Amniotic stem cell (primary cell): ENCODE measurements around the gene RENBP.

ENCODE experiments used
- DNase-seq: peaks from one replicate; lab custom pipeline; 2025; lab: John Stamatoyannopoulos, UW

Gene RENBP

GRCh38 chrX:153933748-153934147 is 10.7 kb downstream of the RENBP start:
- DNase-seq: no peak

DNA sequence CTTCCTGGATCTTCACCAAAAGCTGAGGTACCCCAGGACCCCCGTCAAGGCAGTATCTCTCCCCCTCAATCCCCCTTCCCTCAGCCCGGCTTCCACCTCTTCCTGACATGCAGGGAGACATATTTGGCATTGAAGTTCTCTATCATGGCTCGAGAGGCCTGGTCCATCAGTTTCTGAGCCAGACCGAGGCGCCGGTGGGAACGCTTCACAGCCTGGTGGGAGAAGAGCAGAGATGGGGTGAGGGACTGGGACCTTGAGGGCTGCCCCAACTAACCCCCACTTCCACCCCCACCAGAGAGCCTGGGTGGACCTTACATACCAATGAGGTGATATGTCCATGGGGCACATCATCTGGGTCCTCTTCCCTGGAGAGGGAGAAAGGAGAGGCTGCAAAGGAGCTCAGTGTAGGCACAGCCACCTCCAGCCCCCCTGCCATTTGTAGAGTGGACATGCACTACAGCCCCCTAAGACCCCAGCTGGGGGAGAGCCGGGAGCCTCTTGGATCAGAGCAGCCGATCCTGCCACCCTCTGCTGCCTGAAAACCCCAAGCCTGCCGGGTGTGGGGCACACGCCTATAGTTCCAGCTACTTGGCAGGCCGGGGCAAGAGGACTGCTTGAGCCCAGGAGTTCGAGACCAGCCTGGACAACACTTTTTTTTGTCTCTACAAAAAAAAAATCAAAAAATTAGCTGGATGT is 12.1 kb downstream of the RENBP start:
- no peak for DNase-seq

GRCh38 chrX:153931748-153932147 is 12.7 kb downstream of the RENBP start:
- DNase-seq: no peak

- DNase-seq: no peak
Observed at GRCh38 chrX:153931151-153931550, 13.3 kb downstream of the RENBP start.

GRCh38 chrX:153930011-153930910 is 14.2 kb downstream of the RENBP start:
- DNase-seq: no peak

- no peak for DNase-seq
Observed at GRCh38 chrX:153929576-153929975, 14.9 kb downstream of the RENBP start.

GRCh38 chrX:153928846-153929245 is 15.6 kb downstream of the RENBP start:
- no peak for DNase-seq

GRCh38 chrX:153927922-153928760 is 16.3 kb downstream of the RENBP start:
- peak; percentile 91 for DNase-seq

- no peak for DNase-seq
Observed at GRCh38 chrX:153927672-153927921, 16.8 kb downstream of the RENBP start.

DNA sequence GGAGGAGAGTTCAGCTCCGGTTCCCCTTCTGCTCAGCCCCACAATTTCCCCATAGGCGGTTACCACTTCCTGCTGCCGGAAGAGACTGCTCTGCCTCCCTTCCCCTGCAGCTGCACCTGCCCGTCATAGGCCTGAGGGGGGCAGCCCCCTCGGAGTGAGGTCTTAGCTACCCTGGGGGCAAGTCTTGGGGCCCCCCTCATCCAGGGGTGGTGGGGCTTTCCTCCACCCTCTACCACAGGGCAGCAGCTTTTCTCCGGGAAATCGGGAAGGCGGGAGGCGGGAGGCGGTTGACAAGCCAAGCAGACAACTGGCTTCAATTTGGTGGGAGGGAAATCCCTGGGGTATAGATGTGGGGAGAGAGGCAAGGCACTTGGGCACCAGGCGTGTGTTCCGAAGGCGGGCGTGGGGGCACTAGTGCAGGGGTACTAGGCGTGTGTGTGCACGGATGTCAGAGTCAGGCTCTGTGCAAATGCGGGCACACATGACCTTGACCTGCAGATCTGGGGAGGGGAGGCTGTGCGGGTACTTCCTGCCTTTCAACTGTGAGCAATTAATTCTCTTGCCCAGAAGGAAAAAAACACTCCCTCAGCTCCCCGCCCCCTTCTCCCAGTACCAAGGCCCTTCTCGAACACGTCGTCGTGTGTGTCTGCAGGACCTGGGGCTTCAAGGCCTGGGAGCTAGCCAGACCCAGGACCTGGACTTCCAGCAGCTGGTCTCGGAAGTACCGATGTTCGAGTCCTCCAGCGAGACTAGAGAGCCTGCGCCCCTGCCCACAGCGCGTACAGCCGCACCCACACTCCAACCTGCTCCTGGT is 17.4 kb downstream of the RENBP start:
- no peak for DNase-seq

- no peak for DNase-seq
Observed at GRCh38 chrX:153926552-153926857, 17.9 kb downstream of the RENBP start.

- no peak for DNase-seq
Observed at GRCh38 chrX:153925739-153926551, 18.5 kb downstream of the RENBP start, which contains the start of gene ARHGAP4. Gene ARHGAP4 (minus strand): TSS chrX:153926264. CDS start chrX:153926202, 62 bp downstream.

DNA sequence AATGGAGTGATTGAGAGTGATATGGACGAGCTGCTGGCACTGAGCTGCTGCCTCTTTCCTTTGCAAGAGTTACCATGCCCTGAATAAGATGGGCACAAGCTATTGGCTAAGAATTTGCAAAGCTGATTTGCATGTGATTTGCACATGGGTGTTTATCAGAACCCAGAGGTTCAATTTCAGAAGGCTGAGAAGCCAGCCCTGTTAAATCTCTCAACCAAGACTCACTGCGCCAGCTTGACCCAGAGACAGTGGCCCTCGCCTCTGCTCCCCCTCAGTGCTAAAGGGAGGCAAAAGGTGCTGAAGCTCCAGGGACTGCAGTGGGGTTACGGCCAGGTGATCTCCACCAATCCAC is 19.1 kb downstream of the RENBP start:
- no peak for DNase-seq

- no peak for DNase-seq
Observed at GRCh38 chrX:153924149-153924861, 20.1 kb downstream of the RENBP start.

- DNase-seq: peak; percentile 10
Observed at GRCh38 chrX:153922932-153923857, 21.2 kb downstream of the RENBP start.

- no peak for DNase-seq
Observed at GRCh38 chrX:153921511-153922446, 22.7 kb downstream of the RENBP start.

DNA sequence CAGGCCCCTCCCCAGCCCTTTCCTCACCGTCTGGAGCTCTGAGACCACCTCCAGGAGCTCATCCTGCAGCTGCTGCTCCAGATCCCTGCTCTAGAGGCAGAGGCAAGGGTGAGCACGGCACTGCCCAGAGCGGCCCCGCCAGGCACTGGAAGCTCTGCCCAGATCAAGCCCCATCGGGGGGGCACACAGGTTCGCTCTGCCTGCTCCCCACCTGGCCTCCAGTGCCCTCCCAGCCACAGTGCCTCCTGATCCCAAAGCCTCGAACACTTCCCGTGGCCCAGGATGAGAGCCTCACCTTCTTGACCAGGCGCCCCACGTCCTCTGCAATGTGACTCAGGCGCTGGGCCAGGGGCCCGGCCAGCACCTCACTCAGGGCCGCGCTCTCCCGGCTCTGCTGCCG is 23.4 kb downstream of the RENBP start:
- no peak for DNase-seq

- DNase-seq: no peak
Observed at GRCh38 chrX:153920546-153920945, 23.9 kb downstream of the RENBP start.
